Panc1 (cell line): Measurements from ENCODE around the gene ADISSP. TPM values are rescaled to one million over a fixed set of nuclear protein-coding genes. Genes with fewer than 3 reads are reported as not detected.

ENCODE experiments used
- ATAC-seq: fragments of 200-7000 bp; cut with Tn5 transposase; 2 replicates; pipeline ENCODE4 v1.9.1; 2020; ENCODE audit warnings: mild to moderate bottlenecking, moderate library complexity
- BruUV-seq: library from RNA; stranded (reverse); fragments of 400-500 nt; replicated peaks from 2 replicates; lab custom pipeline; 2021; lab: Mats Ljungman, UMichigan
- CTCF ChIA-PET: fragments of 300-600 bp; sonication (Branson Sonifier 250); formaldehyde crosslinking; loops from one replicate; lab custom pipeline; 2022; ENCODE audit warnings: antibody characterized with exemption; lab: Charles Lee
- POLR2A ChIA-PET: fragments of 300-600 bp; sonication (Branson Sonifier 250); formaldehyde crosslinking; loops from one replicate; lab custom pipeline; 2022; ENCODE audit warnings: antibody characterized with exemption; lab: Charles Lee
- DNase-seq: peaks from one replicate; pipeline ENCODE4 v3.0.0-alpha.2; 2010; ENCODE audit warnings: low read depth, low spot score
- H3K27ac ChIP-seq: 2 replicates; pipeline ENCODE4 v1.5.1; 2011; ENCODE audit warnings: mild to moderate bottlenecking, low read length, inconsistent platforms
- H3K27me3 ChIP-seq: fragments of 200-500 bp; sonication (Bioruptor generic); 2 replicates; pipeline ENCODE4 v1.6.0; 2014; ENCODE audit warnings: low read length, inconsistent platforms; ENCODE audit not compliant: control insufficient read depth, insufficient read depth
- H3K36me3 ChIP-seq: fragments of 200-500 bp; sonication (Bioruptor generic); 2 replicates; pipeline ENCODE4 v1.5.1; 2014; ENCODE audit warnings: inconsistent platforms, mild to moderate bottlenecking, low read length, moderate library complexity; ENCODE audit not compliant: control insufficient read depth, insufficient read depth
- H3K4me1 ChIP-seq: 2 replicates; pipeline ENCODE4 v1.5.1; 2011; ENCODE audit warnings: inconsistent platforms, mild to moderate bottlenecking, low read length, moderate library complexity; ENCODE audit not compliant: control insufficient read depth, insufficient read depth
- H3K4me3 ChIP-seq, 2 experiments: 2 replicates each; pipeline ENCODE4 v1.5.1; 2011 to 2012; ENCODE audit warnings: low read depth in 2 of 2, low read length in 2 of 2, mild to moderate bottlenecking in 2 of 2, inconsistent platforms in 1 of 2, moderate library complexity in 1 of 2
- H3K9me3 ChIP-seq: fragments of 200-500 bp; sonication (Bioruptor generic); 2 replicates; pipeline ENCODE4 v1.5.1; 2014; ENCODE audit warnings: low read depth, mild to moderate bottlenecking, inconsistent platforms, low read length, moderate library complexity; ENCODE audit not compliant: control insufficient read depth, insufficient read depth
- POLR2AphosphoS5 ChIP-seq: IDR thresholded peaks from 2 replicates; pipeline ENCODE4 v1.6.1; 2012; ENCODE audit warnings: mild to moderate bottlenecking, low read depth, low read length, moderate library complexity
- SIN3A ChIP-seq: IDR thresholded peaks from 2 replicates; pipeline ENCODE4 v1.6.1; 2012; ENCODE audit warnings: low read depth, mild to moderate bottlenecking, low read length, moderate library complexity, borderline replicate concordance; ENCODE audit not compliant: insufficient read depth
- TCF7L2 ChIP-seq: IDR thresholded peaks from 2 replicates; pipeline ENCODE4 v1.6.1; 2011; ENCODE audit warnings: mild to moderate bottlenecking, low read depth, low read length, inconsistent platforms
- in situ Hi-C: cut with HindIII; loops from 2 replicates; pipeline ENCODE4 v1.10.0; 2016; ENCODE audit warnings: low sequenced_read_pairs, low pct_unique_long_range_greater_than_20kb
- intact Hi-C: fragments of 100-400 bp; cut with micrococcal nuclease; formaldehyde crosslinking; loops from one replicate; pipeline ENCODE4 v1.10.0; 2022; ENCODE audit not compliant: unreplicated experiment
- total RNA-seq: library from RNA; stranded (reverse); gene quantifications from one replicate; pipeline ENCODE4 v1.2.1, GENCODE V29; 2021; ENCODE audit not compliant: unreplicated experiment
- TF ChIP-seq, protein P1 (sequence below), 2 experiments: IDR thresholded peaks; 2 replicates each; pipeline ENCODE4 v1.6.1; 2011 to 2012; ENCODE audit warnings: low read depth in 2 of 2, control low read depth in 1 of 2, low read length in 1 of 2, mild to moderate bottlenecking in 1 of 2, moderate library complexity in 1 of 2; ENCODE audit not compliant: insufficient read depth in 1 of 2

The ADISSP gene
- total RNA-seq, 1 experiment from 2014 or later = 100 TPM

DNA sequence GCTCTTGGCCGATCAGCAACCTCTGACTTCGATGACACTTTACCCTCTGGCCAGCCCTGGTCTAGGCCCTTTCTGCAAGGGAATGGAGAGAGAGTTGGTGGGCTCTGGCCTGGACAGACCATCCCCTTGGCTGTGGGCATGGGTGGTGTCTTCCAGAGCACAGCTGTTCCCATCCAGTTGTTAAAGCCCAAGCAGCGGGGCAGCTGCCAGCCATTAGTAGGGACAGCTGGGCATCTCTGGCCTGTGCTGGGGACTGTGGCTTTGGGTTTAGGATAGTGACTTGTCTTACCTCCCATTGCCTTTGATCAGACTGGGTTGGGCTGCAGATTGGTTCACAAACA lies 31.3 kb upstream of the ADISSP start:
- CTCF ChIA-PET = no interaction called here
- BruUV-seq = no TSS peak

DNA sequence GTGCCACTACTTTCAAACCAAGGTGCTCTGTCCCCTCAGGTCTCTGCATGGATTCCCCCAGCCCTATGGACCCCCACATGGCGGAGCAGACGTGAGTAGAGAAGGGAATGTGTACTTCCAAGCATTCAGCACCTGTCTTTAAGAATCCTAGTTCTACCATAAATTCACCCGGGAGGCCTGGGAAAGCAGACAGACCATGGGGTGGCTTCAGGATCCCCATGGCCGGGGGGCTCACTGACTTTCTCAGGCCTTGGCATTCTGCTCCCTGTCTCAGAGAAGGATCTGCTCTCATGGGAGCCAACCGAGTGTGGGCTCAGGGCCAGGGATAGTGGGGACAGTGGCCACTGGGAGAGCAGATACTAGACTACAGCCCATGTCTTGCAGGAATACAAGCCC lies 30.8 kb upstream of the ADISSP start:
- peaks cover 16% of the 10 kb centered on the region for H3K4me1 ChIP-seq
- BruUV-seq = TSS peak; percentile 74
- no peak for ATAC-seq
- H3K27ac ChIP-seq = peak overlapping the region; percentile 97
- no peak for DNase-seq
- CTCF ChIA-PET = no interaction called here
- POLR2A ChIA-PET = no interaction called here
- peak overlapping the region; percentile 90 to 97 for H3K4me3 ChIP-seq
- peaks cover 10% of the 10 kb centered on the region for H3K36me3 ChIP-seq
- H3K27me3 ChIP-seq = no peaks in the 10 kb centered on the region
- in situ Hi-C loops = no loop called here
- intact Hi-C loops = no loop called here
- no peak for TF ChIP-seq POLR2AphosphoS5
- no peak for TF ChIP-seq TCF7L2
- no peaks in the 10 kb centered on the region for H3K9me3 ChIP-seq

More for the DNA sequence above, 31.3 kb upstream of the ADISSP start:
- ATAC-seq (no peak), DNase-seq (no peak)
- intact Hi-C loops (no loop called here), in situ Hi-C loops (no loop called here)
- H3K4me1 ChIP-seq = peaks cover 16% of the 10 kb centered on the region
- H3K27me3 ChIP-seq = no peaks in the 10 kb centered on the region
- POLR2A ChIA-PET = no interaction called here
- no peak for TF ChIP-seq TCF7L2
- no peak for TF ChIP-seq POLR2AphosphoS5
- no peak for TF ChIP-seq SIN3A
- H3K27ac ChIP-seq = peak overlapping the region; percentile 97
- peak overlapping the region in 1 of 2 experiments; percentile 97; a peak in 2 of 4 replicates for H3K4me3 ChIP-seq
- peaks cover 10% of the 10 kb centered on the region for H3K36me3 ChIP-seq
- no peaks in the 10 kb centered on the region for H3K9me3 ChIP-seq

DNA sequence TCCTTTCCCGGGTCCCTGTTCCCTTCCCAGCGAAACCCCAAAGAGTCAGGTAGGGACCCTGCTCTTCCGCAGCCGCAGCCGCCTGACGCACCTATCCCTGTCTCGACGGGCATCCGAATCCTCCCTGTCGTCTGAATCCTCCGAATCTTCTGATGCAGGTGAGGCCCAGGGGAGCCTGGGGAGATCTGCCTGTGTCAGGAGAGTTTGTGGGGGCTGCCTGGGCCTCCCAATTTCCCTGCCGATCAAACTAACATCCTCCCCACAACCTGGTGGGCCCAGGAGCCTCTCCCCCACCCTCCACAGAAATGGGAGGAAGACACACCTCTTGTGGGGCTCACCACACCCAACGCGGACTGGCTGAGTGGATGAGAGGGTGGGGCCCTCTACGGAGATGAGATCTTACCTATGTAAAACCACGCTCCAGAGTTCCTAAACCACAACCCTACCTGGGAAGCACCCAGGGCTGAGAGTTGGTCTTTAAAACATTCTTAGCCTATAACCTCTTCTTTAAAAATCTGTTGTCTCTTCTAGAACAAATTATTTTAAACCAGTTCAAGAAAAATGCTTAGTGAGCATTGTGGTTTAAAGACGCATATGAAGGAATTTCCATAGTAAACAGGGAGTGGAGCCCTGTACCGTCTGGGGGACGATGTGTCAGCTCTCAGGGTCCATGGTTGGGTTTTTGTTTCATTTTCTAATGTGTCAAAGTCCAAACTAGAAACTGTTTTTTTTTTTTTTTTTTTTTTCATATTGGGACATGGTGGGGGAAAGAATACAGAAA lies 30.2 kb upstream of the ADISSP start:
- in situ Hi-C loops (no loop called here), intact Hi-C loops (no loop called here)
- ChIA-PET CTCF (no interaction called here), POLR2A (no interaction called here)
- no peaks in the 10 kb centered on the region for H3K9me3 ChIP-seq
- TF ChIP-seq, protein P1, sequence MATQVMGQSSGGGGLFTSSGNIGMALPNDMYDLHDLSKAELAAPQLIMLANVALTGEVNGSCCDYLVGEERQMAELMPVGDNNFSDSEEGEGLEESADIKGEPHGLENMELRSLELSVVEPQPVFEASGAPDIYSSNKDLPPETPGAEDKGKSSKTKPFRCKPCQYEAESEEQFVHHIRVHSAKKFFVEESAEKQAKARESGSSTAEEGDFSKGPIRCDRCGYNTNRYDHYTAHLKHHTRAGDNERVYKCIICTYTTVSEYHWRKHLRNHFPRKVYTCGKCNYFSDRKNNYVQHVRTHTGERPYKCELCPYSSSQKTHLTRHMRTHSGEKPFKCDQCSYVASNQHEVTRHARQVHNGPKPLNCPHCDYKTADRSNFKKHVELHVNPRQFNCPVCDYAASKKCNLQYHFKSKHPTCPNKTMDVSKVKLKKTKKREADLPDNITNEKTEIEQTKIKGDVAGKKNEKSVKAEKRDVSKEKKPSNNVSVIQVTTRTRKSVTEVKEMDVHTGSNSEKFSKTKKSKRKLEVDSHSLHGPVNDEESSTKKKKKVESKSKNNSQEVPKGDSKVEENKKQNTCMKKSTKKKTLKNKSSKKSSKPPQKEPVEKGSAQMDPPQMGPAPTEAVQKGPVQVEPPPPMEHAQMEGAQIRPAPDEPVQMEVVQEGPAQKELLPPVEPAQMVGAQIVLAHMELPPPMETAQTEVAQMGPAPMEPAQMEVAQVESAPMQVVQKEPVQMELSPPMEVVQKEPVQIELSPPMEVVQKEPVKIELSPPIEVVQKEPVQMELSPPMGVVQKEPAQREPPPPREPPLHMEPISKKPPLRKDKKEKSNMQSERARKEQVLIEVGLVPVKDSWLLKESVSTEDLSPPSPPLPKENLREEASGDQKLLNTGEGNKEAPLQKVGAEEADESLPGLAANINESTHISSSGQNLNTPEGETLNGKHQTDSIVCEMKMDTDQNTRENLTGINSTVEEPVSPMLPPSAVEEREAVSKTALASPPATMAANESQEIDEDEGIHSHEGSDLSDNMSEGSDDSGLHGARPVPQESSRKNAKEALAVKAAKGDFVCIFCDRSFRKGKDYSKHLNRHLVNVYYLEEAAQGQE (IDR thresholded peaks at IDR 0.05; ENCODE audit: insufficient read depth in 1 of 2, low read depth in 2 of 2, low read length in 1 of 2) = no peak
- 0 out of 2 replicates have a peak, but pooled peaks have one; percentile 21 for TF ChIP-seq SIN3A
- H3K4me3 ChIP-seq = peak overlapping the region; percentile 90 to 97
- peaks cover 10% of the 10 kb centered on the region for H3K36me3 ChIP-seq
- peak overlapping the region; percentile 97 for H3K27ac ChIP-seq
- ATAC-seq = no peak
- peaks cover 16% of the 10 kb centered on the region for H3K4me1 ChIP-seq
- no peaks in the 10 kb centered on the region for H3K27me3 ChIP-seq
- no TSS peak for BruUV-seq
- DNase-seq = no peak
